GM23338 (cell line): ENCODE measurements around the gene OR10G4. TPM values are rescaled to one million over a fixed set of nuclear protein-coding genes. Genes with fewer than 3 reads are reported as not detected.

Source experiments
- ATAC-seq: fragments of 200-7000 bp; cut with Tn5 transposase; 3 replicates; pipeline ENCODE4 v1.9.1; 2020
- DNase-seq: peaks from one replicate; pipeline ENCODE4 v3.0.0-alpha.2; 2015; ENCODE audit warnings: low spot score
- H2AFZ ChIP-seq: fragments of 200-600 bp; sonication (generic); 2 replicates; pipeline ENCODE4 v1.8.0; 2016; ENCODE audit warnings: antibody characterized with exemption, mild to moderate bottlenecking, moderate library complexity
- H3F3A ChIP-seq: fragments of 200-600 bp; sonication (generic); replicated peaks from 2 replicates; pipeline ENCODE4 v1.8.0; 2017; ENCODE audit warnings: antibody characterized with exemption, mixed run types, low read depth
- H3K27ac ChIP-seq: fragments of 200-600 bp; sonication (generic); 2 replicates; pipeline ENCODE4 v1.6.1; 2016; ENCODE audit warnings: low read depth
- H3K27me3 ChIP-seq: fragments of 200-600 bp; sonication (generic); 2 replicates; pipeline ENCODE4 v1.8.0; 2016; ENCODE audit warnings: mild to moderate bottlenecking, mixed run types, moderate library complexity; ENCODE audit not compliant: insufficient read depth
- H3K36me3 ChIP-seq: fragments of 200-600 bp; sonication (generic); 2 replicates; pipeline ENCODE4 v1.8.0; 2016; ENCODE audit warnings: mild to moderate bottlenecking; ENCODE audit not compliant: insufficient read depth
- H3K4me1 ChIP-seq: fragments of 200-600 bp; sonication (generic); 2 replicates; pipeline ENCODE4 v1.8.0; 2016; ENCODE audit warnings: mild to moderate bottlenecking, moderate library complexity; ENCODE audit not compliant: insufficient read depth
- H3K4me2 ChIP-seq: fragments of 200-600 bp; sonication (generic); 2 replicates; pipeline ENCODE4 v1.7.1; 2017; ENCODE audit warnings: mixed run types
- H3K4me3 ChIP-seq: fragments of 200-600 bp; sonication (generic); 2 replicates; pipeline ENCODE4 v1.6.1; 2016; ENCODE audit warnings: mixed run types
- H3K79me2 ChIP-seq: fragments of 200-600 bp; sonication (generic); replicated peaks from 2 replicates; pipeline ENCODE4 v1.8.0; 2017; ENCODE audit warnings: mild to moderate bottlenecking; ENCODE audit not compliant: insufficient read depth
- H3K9me2 ChIP-seq: fragments of 200-600 bp; sonication (generic); 2 replicates; pipeline ENCODE4 v1.8.0; 2017; ENCODE audit not compliant: insufficient read depth
- H4K20me1 ChIP-seq: fragments of 200-600 bp; sonication (generic); replicated peaks from 2 replicates; pipeline ENCODE4 v1.8.0; 2017; ENCODE audit warnings: mild to moderate bottlenecking; ENCODE audit not compliant: insufficient read depth
- H3K27ac Mint-ChIP-seq: 2 replicates; pipeline ENCODE4 v1.8.0; 2020; ENCODE audit warnings: inconsistent platforms, mild to moderate bottlenecking, moderate library complexity, mixed read lengths
- H3K27me3 Mint-ChIP-seq: 3 replicates; pipeline ENCODE4 v1.8.0; 2022; ENCODE audit warnings: low read depth, mild to moderate bottlenecking, moderate library complexity, mixed read lengths, inconsistent platforms; ENCODE audit not compliant: insufficient read depth, poor library complexity
- H3K36me3 Mint-ChIP-seq: 3 replicates; pipeline ENCODE4 v1.8.0; 2021; ENCODE audit warnings: low read depth, mild to moderate bottlenecking, inconsistent platforms, moderate library complexity, mixed read lengths
- H3K4me1 Mint-ChIP-seq: 3 replicates; pipeline ENCODE4 v1.8.0; 2020; ENCODE audit warnings: mild to moderate bottlenecking, inconsistent platforms, mixed read lengths
- H3K4me3 Mint-ChIP-seq: 3 replicates; pipeline ENCODE4 v1.8.0; 2021; ENCODE audit warnings: moderate library complexity, mild to moderate bottlenecking, inconsistent platforms, mixed read lengths
- H3K9me3 Mint-ChIP-seq: 3 replicates; pipeline ENCODE4 v1.8.0; 2020; ENCODE audit warnings: moderate library complexity, mild to moderate bottlenecking, inconsistent platforms, mixed read lengths
- CREB1 ChIP-seq: fragments of 250-450 bp; sonication (Bioruptor Pico); IDR thresholded peaks from 2 replicates; pipeline ENCODE4 v1.5.0; 2020; ENCODE audit warnings: low read depth, mild to moderate bottlenecking, moderate library complexity
- CTCF ChIP-seq, 2 experiments: fragments of 200-600 bp in 1 of 2; sonication (generic) in 1 of 2; conservative IDR thresholded peaks; 2 replicates each; pipeline versions ENCODE4 v1.5.1 to v1.6.1; 2016 to 2017; ENCODE audit warnings: antibody characterized with exemption in 2 of 2, low read depth in 2 of 2, mild to moderate bottlenecking in 2 of 2, moderate library complexity in 1 of 2
- ETS1 ChIP-seq: IDR thresholded peaks from 2 replicates; pipeline ENCODE4 v1.6.1; 2016; ENCODE audit warnings: antibody characterized with exemption
- EZH2 ChIP-seq: fragments of 200-600 bp; sonication (generic); IDR thresholded peaks from one replicate; pipeline ENCODE4 v1.8.0; 2017; ENCODE audit warnings: antibody characterized with exemption, mild to moderate bottlenecking, low read depth; ENCODE audit not compliant: unreplicated experiment
- EZH2phosphoT487 ChIP-seq: fragments of 200-600 bp; sonication (generic); IDR thresholded peaks from one replicate; pipeline ENCODE4 v1.8.1; 2018; ENCODE audit warnings: antibody characterized with exemption; ENCODE audit not compliant: unreplicated experiment
- JUNB ChIP-seq: IDR thresholded peaks from one replicate; pipeline ENCODE4 v1.6.1; 2016; ENCODE audit warnings: antibody characterized with exemption; ENCODE audit not compliant: unreplicated experiment
- NANOG ChIP-seq: IDR thresholded peaks from 2 replicates; pipeline ENCODE4 v1.6.1; 2016; ENCODE audit warnings: antibody characterized with exemption, borderline replicate concordance
- POLR2AphosphoS5 ChIP-seq: IDR thresholded peaks from 2 replicates; pipeline ENCODE4 v1.6.1; 2016; ENCODE audit warnings: antibody characterized with exemption, low read depth
- REST ChIP-seq: IDR thresholded peaks from one replicate; pipeline ENCODE4 v1.6.1; 2018; ENCODE audit warnings: antibody characterized with exemption; ENCODE audit not compliant: unreplicated experiment
- STAT1 ChIP-seq: IDR thresholded peaks from one replicate; pipeline ENCODE4 v1.6.1; 2016; ENCODE audit warnings: antibody characterized with exemption; ENCODE audit not compliant: unreplicated experiment
- ZNF114 ChIP-seq: fragments of 250-450 bp; sonication (Bioruptor Pico); IDR thresholded peaks from 2 replicates; pipeline ENCODE4 v1.5.0; 2020; ENCODE audit warnings: mild to moderate bottlenecking, moderate library complexity
- ZNF331 ChIP-seq: fragments of 250-450 bp; sonication (Bioruptor Pico); IDR thresholded peaks from 2 replicates; pipeline ENCODE4 v1.5.0; 2020; ENCODE audit warnings: low read depth, mild to moderate bottlenecking, moderate library complexity
- ZNF462 ChIP-seq: fragments of 250-450 bp; sonication (Bioruptor Pico); IDR thresholded peaks from 2 replicates; pipeline ENCODE4 v1.5.0; 2020; ENCODE audit warnings: mild to moderate bottlenecking, moderate library complexity
- polyA plus RNA-seq: library from polyadenylated mRNA; unstranded; fragments of >200 nt; fragmentation: Nextera tagmentation; extraction: Ambion mirVana; gene quantifications from 2 replicates; pipeline ENCODE4 v1.2.1, GENCODE V29; 2016
- total RNA-seq: library from RNA; depleted of rRNA; stranded (reverse); fragments of >200 nt; shearing (Covaris generic); gene quantifications from 2 replicates; pipeline ENCODE4 v1.2.3, GENCODE V29; 2014

Gene OR10G4
- total and polyA plus RNA-seq, 2 experiments from 2014 or later: not detected

- Histone ChIP-seq H2AFZ (no peak within 1 kb of the TSS), H3K27me3 (no peaks in the 10 kb centered on the region), H3K4me3 (no peak within 1 kb of the TSS), H3K36me3 (no peaks in the 10 kb centered on the region), H3K4me1 (0 out of 2 replicates have a peak, but pooled peaks cover 2% of the 10 kb centered on the region), H4K20me1 (no peaks in the 10 kb centered on the region), H3K4me2 (no peak within 1 kb of the TSS), H3K79me2 (no peaks in the 10 kb centered on the region), H3K9me2 (no peaks in the 10 kb centered on the region), H3K27ac (no peak within 1 kb of the TSS), H3F3A (no peaks in the 10 kb centered on the region)
- no peak for TF ChIP-seq JUNB
- no peak for TF ChIP-seq EZH2phosphoT487
- no peak for TF ChIP-seq ZNF114 (CRISPR knock-in tag)
- TF ChIP-seq CTCF (conservative IDR thresholded peaks at IDR 0.05; ENCODE audit: low read depth in 2 of 2): no peak
- no peak for TF ChIP-seq POLR2AphosphoS5
- TF ChIP-seq NANOG: no peak
- no peak for TF ChIP-seq STAT1
- no peak for TF ChIP-seq ETS1
- no peak for TF ChIP-seq ZNF331 (CRISPR knock-in tag)
- no peak for TF ChIP-seq REST
- no peak for TF ChIP-seq ZNF462
- no peak for TF ChIP-seq CREB1 (CRISPR knock-in tag)
- TF ChIP-seq EZH2: no peak
- peaks cover 5% of the 10 kb centered on the region; the same call in 1 of the 3 replicates for H3K4me1 Mint-ChIP-seq
- no peaks in the 10 kb centered on the region for H3K36me3 Mint-ChIP-seq
- DNase-seq: no peak
- H3K9me3 Mint-ChIP-seq: no peaks in the 10 kb centered on the region
- no peak for ATAC-seq
- H3K4me3 Mint-ChIP-seq: no peak within 1 kb of the TSS
- no peaks in the 10 kb centered on the region for H3K27me3 Mint-ChIP-seq
- no peak within 1 kb of the TSS for H3K27ac Mint-ChIP-seq
Measured at GRCh38 chr11:124041254-124041653, 28.5 kb downstream of the OR10G4 start, which contains the start of gene OR10G7. Gene OR10G7, minus strand, starts transcription at chr11:124041325. Its CDS starts 2,324 bp downstream, at chr11:124039001.
